Esophagus mucosa (tissue), 1 donor: ENCODE measurements around the gene PTGS2. TPM values are rescaled to one million over a fixed set of nuclear protein-coding genes. Genes with fewer than 3 reads are reported as not detected.

ENCODE experiments used
- total RNA-seq: library from RNA; stranded (reverse); gene quantifications from one replicate; pipeline ENCODE4 v1.2.4, GENCODE V29; 2023
- donor health status: DM: yes; HTN: yes; CAD: no.

Gene PTGS2
- total RNA-seq, 1 donor from 2014 or later, result 0.80 TPM

Other genes with a start within 250 kb of the PTGS2 start
- gene PDC, start 219.3 kb downstream of the PTGS2 start, total RNA-seq, result not detected
- gene PLA2G4A, start 148.5 kb upstream of the PTGS2 start, total RNA-seq, result 8.4 TPM